HepG2 (cell line): ENCODE results near the gene NOP14. TPM values are rescaled to one million over a fixed set of nuclear protein-coding genes. Genes with fewer than 3 reads are reported as not detected.

Experiments
- ETS1 ChIP-seq: sonication (generic); formaldehyde crosslinking; IDR thresholded peaks from 2 replicates; pipeline ENCODE4 v1.4.0; 2020; ENCODE audit warnings: missing genetic modification reagents
- EZH2 ChIP-seq: conservative IDR thresholded peaks from 2 replicates; pipeline ENCODE4 v1.6.1; 2012; ENCODE audit warnings: mild to moderate bottlenecking, low read depth, low read length, moderate library complexity
- MZF1 ChIP-seq: sonication (generic); formaldehyde crosslinking; IDR thresholded peaks from 2 replicates; pipeline ENCODE4 v1.8.1; 2023; ENCODE audit warnings: mild to moderate bottlenecking, missing genetic modification reagents, borderline replicate concordance
- NFE2L2 ChIP-seq: fragments of 150-350 bp; IDR thresholded peaks from 2 replicates; pipeline ENCODE4 v1.6.1; 2014; ENCODE audit warnings: low read length
- SMARCE1 ChIP-seq: fragments of 450-650 bp; IDR thresholded peaks from 2 replicates; pipeline ENCODE4 v1.6.1; 2017; ENCODE audit warnings: borderline replicate concordance
- TBL1XR1 ChIP-seq: fragments of 150-350 bp; IDR thresholded peaks from 2 replicates; pipeline ENCODE4 v1.6.1; 2014; ENCODE audit warnings: borderline replicate concordance, low read length; ENCODE audit not compliant: partially characterized antibody
- ZNF430 ChIP-seq: sonication (generic); formaldehyde crosslinking; IDR thresholded peaks from 2 replicates; pipeline ENCODE4 v1.9.0; 2021; ENCODE audit warnings: mild to moderate bottlenecking, missing genetic modification reagents
- ZSCAN22 ChIP-seq: sonication (generic); formaldehyde crosslinking; IDR thresholded peaks from 2 replicates; pipeline ENCODE4 v1.4.0; 2020; ENCODE audit warnings: mild to moderate bottlenecking, missing genetic modification reagents
- polyA plus RNA-seq, 8 experiments: library from polyadenylated mRNA; depleted of rRNA in 3 of 8; stranded (reverse) in 7 of 8; unstranded in 1 of 8; fragments of >200 nt; fragmentation: Illumina TruSeq in 4 of 8; extraction: Trizol in 4 of 8; gene quantifications; 2 replicates each; pipeline versions ENCODE4 v1.2.1 to v1.2.3, GENCODE V29; 2011 to 2016; ENCODE audit warnings: low read depth in 4 of 8, missing spikeins in 1 of 8, mixed read lengths in 1 of 8; ENCODE audit not compliant: insufficient read depth in 1 of 8
- total RNA-seq, 5 experiments: library from RNA; depleted of rRNA; stranded (reverse); fragments of >200 nt; fragmentation: Illumina TruSeq; extraction: Trizol; gene quantifications; 2 replicates each; pipeline ENCODE4 v1.2.3, GENCODE V29; 2016; ENCODE audit warnings: low read depth in 1 of 5
- TF ChIP-seq, protein P1 (sequence below): sonication (generic); formaldehyde crosslinking; IDR thresholded peaks from 2 replicates; pipeline ENCODE4 v1.5.0; 2020; ENCODE audit warnings: mild to moderate bottlenecking, missing genetic modification reagents, borderline replicate concordance
- TF ChIP-seq, protein P2 (sequence below): sonication (generic); formaldehyde crosslinking; IDR thresholded peaks from 2 replicates; pipeline ENCODE4 v1.4.0; 2020; ENCODE audit warnings: mild to moderate bottlenecking, missing genetic modification reagents, borderline replicate concordance
- TF ChIP-seq, protein P3 (sequence below): fragments of 450-650 bp; IDR thresholded peaks from 2 replicates; pipeline ENCODE4 v1.6.1; 2017; ENCODE audit warnings: mild to moderate bottlenecking

NOP14 gene
- total and polyA plus RNA-seq, 2 of the 13 experiments (the other 11 are each of a cell fraction or from before 2014, with no cell fraction given) = 6.9 to 47.9 TPM

DNA sequence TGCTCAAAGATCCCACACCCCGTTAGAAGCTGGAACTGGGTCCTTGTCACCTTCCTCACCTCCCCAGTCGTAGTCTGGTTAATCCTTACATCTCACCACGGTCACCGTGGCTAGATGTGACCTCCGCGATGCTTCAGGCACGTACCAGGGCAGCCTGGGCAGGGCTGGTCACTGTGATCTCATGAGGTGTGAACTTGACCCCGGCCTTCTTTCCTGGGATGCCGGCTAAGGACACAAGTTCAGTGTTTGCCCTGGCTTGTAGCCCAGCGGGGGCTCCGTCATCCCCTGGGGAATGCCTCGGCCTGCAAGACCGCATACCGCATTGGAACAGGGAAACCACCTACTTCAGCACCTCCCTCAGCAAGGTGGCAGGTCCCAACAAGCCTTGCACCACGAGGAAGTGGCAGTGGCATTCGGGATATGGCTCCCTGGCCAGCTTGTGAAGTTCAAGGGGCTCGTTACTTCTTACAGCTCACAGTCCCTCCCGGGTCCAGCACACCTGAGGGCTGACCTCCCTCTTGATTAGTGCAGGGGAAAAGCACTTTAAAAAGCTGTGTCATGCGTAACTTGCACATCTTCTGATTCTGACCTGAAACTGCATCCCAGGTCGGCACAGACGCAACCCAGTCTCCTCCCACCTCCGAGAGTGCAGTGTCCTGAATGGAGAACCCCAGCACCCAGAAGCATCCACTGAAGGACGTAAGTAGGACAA is 25.9 kb downstream of the NOP14 start (continued):
- TF ChIP-seq, protein P1, sequence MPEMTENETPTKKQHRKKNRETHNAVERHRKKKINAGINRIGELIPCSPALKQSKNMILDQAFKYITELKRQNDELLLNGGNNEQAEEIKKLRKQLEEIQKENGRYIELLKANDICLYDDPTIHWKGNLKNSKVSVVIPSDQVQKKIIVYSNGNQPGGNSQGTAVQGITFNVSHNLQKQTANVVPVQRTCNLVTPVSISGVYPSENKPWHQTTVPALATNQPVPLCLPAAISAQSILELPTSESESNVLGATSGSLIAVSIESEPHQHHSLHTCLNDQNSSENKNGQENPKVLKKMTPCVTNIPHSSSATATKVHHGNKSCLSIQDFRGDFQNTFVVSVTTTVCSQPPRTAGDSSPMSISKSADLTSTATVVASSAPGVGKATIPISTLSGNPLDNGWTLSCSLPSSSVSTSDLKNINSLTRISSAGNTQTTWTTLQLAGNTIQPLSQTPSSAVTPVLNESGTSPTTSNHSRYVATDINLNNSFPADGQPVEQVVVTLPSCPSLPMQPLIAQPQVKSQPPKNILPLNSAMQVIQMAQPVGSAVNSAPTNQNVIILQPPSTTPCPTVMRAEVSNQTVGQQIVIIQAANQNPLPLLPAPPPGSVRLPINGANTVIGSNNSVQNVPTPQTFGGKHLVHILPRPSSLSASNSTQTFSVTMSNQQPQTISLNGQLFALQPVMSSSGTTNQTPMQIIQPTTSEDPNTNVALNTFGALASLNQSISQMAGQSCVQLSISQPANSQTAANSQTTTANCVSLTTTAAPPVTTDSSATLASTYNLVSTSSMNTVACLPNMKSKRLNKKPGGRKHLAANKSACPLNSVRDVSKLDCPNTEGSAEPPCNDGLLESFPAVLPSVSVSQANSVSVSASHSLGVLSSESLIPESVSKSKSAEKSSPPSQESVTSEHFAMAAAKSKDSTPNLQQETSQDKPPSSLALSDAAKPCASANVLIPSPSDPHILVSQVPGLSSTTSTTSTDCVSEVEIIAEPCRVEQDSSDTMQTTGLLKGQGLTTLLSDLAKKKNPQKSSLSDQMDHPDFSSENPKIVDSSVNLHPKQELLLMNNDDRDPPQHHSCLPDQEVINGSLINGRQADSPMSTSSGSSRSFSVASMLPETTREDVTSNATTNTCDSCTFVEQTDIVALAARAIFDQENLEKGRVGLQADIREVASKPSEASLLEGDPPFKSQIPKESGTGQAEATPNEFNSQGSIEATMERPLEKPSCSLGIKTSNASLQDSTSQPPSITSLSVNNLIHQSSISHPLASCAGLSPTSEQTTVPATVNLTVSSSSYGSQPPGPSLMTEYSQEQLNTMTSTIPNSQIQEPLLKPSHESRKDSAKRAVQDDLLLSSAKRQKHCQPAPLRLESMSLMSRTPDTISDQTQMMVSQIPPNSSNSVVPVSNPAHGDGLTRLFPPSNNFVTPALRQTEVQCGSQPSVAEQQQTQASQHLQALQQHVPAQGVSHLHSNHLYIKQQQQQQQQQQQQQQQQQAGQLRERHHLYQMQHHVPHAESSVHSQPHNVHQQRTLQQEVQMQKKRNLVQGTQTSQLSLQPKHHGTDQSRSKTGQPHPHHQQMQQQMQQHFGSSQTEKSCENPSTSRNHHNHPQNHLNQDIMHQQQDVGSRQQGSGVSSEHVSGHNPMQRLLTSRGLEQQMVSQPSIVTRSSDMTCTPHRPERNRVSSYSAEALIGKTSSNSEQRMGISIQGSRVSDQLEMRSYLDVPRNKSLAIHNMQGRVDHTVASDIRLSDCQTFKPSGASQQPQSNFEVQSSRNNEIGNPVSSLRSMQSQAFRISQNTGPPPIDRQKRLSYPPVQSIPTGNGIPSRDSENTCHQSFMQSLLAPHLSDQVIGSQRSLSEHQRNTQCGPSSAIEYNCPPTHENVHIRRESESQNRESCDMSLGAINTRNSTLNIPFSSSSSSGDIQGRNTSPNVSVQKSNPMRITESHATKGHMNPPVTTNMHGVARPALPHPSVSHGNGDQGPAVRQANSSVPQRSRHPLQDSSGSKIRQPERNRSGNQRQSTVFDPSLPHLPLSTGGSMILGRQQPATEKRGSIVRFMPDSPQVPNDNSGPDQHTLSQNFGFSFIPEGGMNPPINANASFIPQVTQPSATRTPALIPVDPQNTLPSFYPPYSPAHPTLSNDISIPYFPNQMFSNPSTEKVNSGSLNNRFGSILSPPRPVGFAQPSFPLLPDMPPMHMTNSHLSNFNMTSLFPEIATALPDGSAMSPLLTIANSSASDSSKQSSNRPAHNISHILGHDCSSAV = no peak
- TF ChIP-seq, protein P2, sequence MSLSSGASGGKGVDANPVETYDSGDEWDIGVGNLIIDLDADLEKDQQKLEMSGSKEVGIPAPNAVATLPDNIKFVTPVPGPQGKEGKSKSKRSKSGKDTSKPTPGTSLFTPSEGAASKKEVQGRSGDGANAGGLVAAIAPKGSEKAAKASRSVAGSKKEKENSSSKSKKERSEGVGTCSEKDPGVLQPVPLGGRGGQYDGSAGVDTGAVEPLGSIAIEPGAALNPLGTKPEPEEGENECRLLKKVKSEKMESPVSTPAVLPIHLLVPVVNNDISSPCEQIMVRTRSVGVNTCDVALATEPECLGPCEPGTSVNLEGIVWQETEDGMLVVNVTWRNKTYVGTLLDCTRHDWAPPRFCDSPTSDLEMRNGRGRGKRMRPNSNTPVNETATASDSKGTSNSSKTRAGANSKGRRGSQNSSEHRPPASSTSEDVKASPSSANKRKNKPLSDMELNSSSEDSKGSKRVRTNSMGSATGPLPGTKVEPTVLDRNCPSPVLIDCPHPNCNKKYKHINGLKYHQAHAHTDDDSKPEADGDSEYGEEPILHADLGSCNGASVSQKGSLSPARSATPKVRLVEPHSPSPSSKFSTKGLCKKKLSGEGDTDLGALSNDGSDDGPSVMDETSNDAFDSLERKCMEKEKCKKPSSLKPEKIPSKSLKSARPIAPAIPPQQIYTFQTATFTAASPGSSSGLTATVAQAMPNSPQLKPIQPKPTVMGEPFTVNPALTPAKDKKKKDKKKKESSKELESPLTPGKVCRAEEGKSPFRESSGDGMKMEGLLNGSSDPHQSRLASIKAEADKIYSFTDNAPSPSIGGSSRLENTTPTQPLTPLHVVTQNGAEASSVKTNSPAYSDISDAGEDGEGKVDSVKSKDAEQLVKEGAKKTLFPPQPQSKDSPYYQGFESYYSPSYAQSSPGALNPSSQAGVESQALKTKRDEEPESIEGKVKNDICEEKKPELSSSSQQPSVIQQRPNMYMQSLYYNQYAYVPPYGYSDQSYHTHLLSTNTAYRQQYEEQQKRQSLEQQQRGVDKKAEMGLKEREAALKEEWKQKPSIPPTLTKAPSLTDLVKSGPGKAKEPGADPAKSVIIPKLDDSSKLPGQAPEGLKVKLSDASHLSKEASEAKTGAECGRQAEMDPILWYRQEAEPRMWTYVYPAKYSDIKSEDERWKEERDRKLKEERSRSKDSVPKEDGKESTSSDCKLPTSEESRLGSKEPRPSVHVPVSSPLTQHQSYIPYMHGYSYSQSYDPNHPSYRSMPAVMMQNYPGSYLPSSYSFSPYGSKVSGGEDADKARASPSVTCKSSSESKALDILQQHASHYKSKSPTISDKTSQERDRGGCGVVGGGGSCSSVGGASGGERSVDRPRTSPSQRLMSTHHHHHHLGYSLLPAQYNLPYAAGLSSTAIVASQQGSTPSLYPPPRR = peak; percentile 90
- TF ChIP-seq EZH2 (no peak), NFE2L2 (no peak), ZNF430 (CRISPR knock-in tag) (peak; percentile 88), TBL1XR1 (peak; percentile 98), SMARCE1 (no peak), MZF1 (CRISPR knock-in tag) (peak; percentile 67; the same call in 1 of the 2 replicates), ETS1 (no peak), ZSCAN22 (CRISPR knock-in tag) (no peak)
- TF ChIP-seq, protein P3, sequence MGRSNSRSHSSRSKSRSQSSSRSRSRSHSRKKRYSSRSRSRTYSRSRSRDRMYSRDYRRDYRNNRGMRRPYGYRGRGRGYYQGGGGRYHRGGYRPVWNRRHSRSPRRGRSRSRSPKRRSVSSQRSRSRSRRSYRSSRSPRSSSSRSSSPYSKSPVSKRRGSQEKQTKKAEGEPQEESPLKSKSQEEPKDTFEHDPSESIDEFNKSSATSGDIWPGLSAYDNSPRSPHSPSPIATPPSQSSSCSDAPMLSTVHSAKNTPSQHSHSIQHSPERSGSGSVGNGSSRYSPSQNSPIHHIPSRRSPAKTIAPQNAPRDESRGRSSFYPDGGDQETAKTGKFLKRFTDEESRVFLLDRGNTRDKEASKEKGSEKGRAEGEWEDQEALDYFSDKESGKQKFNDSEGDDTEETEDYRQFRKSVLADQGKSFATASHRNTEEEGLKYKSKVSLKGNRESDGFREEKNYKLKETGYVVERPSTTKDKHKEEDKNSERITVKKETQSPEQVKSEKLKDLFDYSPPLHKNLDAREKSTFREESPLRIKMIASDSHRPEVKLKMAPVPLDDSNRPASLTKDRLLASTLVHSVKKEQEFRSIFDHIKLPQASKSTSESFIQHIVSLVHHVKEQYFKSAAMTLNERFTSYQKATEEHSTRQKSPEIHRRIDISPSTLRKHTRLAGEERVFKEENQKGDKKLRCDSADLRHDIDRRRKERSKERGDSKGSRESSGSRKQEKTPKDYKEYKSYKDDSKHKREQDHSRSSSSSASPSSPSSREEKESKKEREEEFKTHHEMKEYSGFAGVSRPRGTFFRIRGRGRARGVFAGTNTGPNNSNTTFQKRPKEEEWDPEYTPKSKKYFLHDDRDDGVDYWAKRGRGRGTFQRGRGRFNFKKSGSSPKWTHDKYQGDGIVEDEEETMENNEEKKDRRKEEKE = no peak
